Natural killer cell (primary cell): ENCODE data around the gene CENPU. TPM values are rescaled to one million over a fixed set of nuclear protein-coding genes. Genes with fewer than 3 reads are reported as not detected.

Experiments used
- ATAC-seq, 3 donors: fragments of 150-1000 bp in 2 of 3; fragments of 200-7000 bp in 1 of 3; cut with Tn5 transposase; 1 replicate in 1 of 3; 2 replicates in 2 of 3; pipeline ENCODE4 v1.10.0; 2021; ENCODE audit warnings: mild to moderate bottlenecking in 2 of 3, moderate library complexity in 2 of 3
- DNase-seq, 2 donors: peaks; one replicate each; pipeline versions ENCODE4 v3.0.0 to v3.0.0-alpha.2; 2013 to 2021; ENCODE audit warnings: mixed read lengths in 1 of 2
- H3K27ac ChIP-seq: one replicate; pipeline ENCODE4 v1.5.1; 2013; ENCODE audit warnings: mild to moderate bottlenecking, low read length
- H3K27me3 ChIP-seq: one replicate; pipeline ENCODE4 v1.6.1; 2013; ENCODE audit warnings: low read length; ENCODE audit not compliant: control insufficient read depth, insufficient read depth
- H3K36me3 ChIP-seq: one replicate; pipeline ENCODE4 v1.6.1; 2013; ENCODE audit warnings: low read length; ENCODE audit not compliant: control insufficient read depth, insufficient read depth
- H3K4me1 ChIP-seq: one replicate; pipeline ENCODE4 v1.6.1; 2013; ENCODE audit warnings: low read length; ENCODE audit not compliant: control insufficient read depth, insufficient read depth
- H3K4me3 ChIP-seq: one replicate; pipeline ENCODE4 v1.5.1; 2013; ENCODE audit warnings: low read length
- H3K9me3 ChIP-seq: one replicate; pipeline ENCODE4 v1.6.1; 2013; ENCODE audit warnings: low read length; ENCODE audit not compliant: control insufficient read depth, insufficient read depth
- H3K27ac Mint-ChIP-seq, 2 donors: one replicate each; pipeline ENCODE4 v1.8.0; 2022; ENCODE audit warnings: mild to moderate bottlenecking in 2 of 2, mixed read lengths in 2 of 2, moderate library complexity in 1 of 2
- H3K27me3 Mint-ChIP-seq, 2 donors: one replicate each; pipeline ENCODE4 v1.8.0; 2022; ENCODE audit warnings: low read depth in 2 of 2, mixed read lengths in 2 of 2
- H3K36me3 Mint-ChIP-seq: one replicate; pipeline ENCODE4 v1.8.0; 2022; ENCODE audit warnings: mixed read lengths
- H3K4me1 Mint-ChIP-seq, 2 donors: one replicate each; pipeline ENCODE4 v1.8.0; 2022; ENCODE audit warnings: mixed read lengths in 2 of 2
- H3K4me3 Mint-ChIP-seq: one replicate; pipeline ENCODE4 v1.8.0; 2022; ENCODE audit warnings: mild to moderate bottlenecking, moderate library complexity, mixed read lengths
- H3K9me3 Mint-ChIP-seq, 2 donors: one replicate each; pipeline ENCODE4 v1.8.0; 2022; ENCODE audit warnings: mixed read lengths in 2 of 2
- CTCF ChIP-seq: fragments of 200-600 bp; IDR thresholded peaks from one replicate; pipeline ENCODE4 v1.8.0; 2022; ENCODE audit warnings: antibody characterized with exemption
- WGBS: methylation state at CpG from one replicate; pipeline ENCODE4 v1.1.7; 2013; ENCODE audit warnings: missing lambda C conversion rate; ENCODE audit not compliant: insufficient coverage; 5-methylcytosine and 5-hydroxymethylcytosine counted together
- intact Hi-C: fragments of 100-400 bp; cut with micrococcal nuclease; formaldehyde crosslinking; loops from one replicate; pipeline ENCODE4 v1.14.2; 2022
- total RNA-seq, 4 donors: library from RNA; stranded (reverse); fragments of 120-200 nt in 1 of 4; gene quantifications; one replicate each; pipeline versions ENCODE4 v1.2.3 to v1.2.4, GENCODE V29; 2013 to 2022

The CENPU gene
- total RNA-seq, 3 donors from 2014 or later (not counting 1 experiment from before 2014, with no cell fraction given): 6.5 to 12.1 (median 10.3) TPM

- H3K9me3 ChIP-seq: no peaks in the 10 kb centered on the region
- no peaks in the 10 kb centered on the region for H3K27me3 Mint-ChIP-seq
- WGBS: 39% methylated on average over 5 of the region's 5 CpGs
- no peaks in the 10 kb centered on the region for H3K27me3 ChIP-seq
- peaks cover 15% of the 10 kb centered on the region for H3K36me3 ChIP-seq
- TF ChIP-seq CTCF: no peak
- peaks cover 13% of the 10 kb centered on the region for H3K4me1 ChIP-seq
- DNase-seq (peak in 1 of 2 donors; percentile 82), ATAC-seq (peak; percentile 84 to 96 (median 89))
- H3K36me3 Mint-ChIP-seq: peaks cover 11% of the 10 kb centered on the region
- no peak overlapping the region for H3K4me3 ChIP-seq
- peak overlapping the region; percentile 58 for H3K27ac ChIP-seq
- intact Hi-C loops: no loop called here
- peaks cover 7 to 10% of the 10 kb centered on the region in 2 donors for H3K4me1 Mint-ChIP-seq
- H3K4me3 Mint-ChIP-seq: peak overlapping the region; percentile 21
- peak overlapping the region; percentile 59 to 84 for H3K27ac Mint-ChIP-seq
- H3K9me3 Mint-ChIP-seq: no peaks in the 10 kb centered on the region
These were observed 28.2 kb upstream of the CENPU start for GRCh38 chr4:184762100-184762499.

GRCh38 chr4:184760681-184761080 is 26.8 kb upstream of the CENPU start:
- TF ChIP-seq CTCF: no peak
- H3K27ac ChIP-seq: no peak overlapping the region
- H3K9me3 ChIP-seq: no peaks in the 10 kb centered on the region
- Mint-ChIP-seq H3K27ac (no peak overlapping the region), H3K4me3 (no peak overlapping the region), H3K36me3 (peaks cover 23% of the 10 kb centered on the region), H3K9me3 (no peaks in the 10 kb centered on the region), H3K4me1 (peaks cover 7 to 10% of the 10 kb centered on the region in 2 donors), H3K27me3 (no peaks in the 10 kb centered on the region)
- no peaks in the 10 kb centered on the region for H3K27me3 ChIP-seq
- ATAC-seq (no peak), DNase-seq (no peak)
- 98% methylated on average over 5 of the region's 5 CpGs for WGBS
- intact Hi-C loops: no loop called here
- peaks cover 13% of the 10 kb centered on the region for H3K4me1 ChIP-seq
- H3K36me3 ChIP-seq: peaks cover 13% of the 10 kb centered on the region
- no peak overlapping the region for H3K4me3 ChIP-seq

- H3K27me3 Mint-ChIP-seq: no peaks in the 10 kb centered on the region
- no peaks in the 10 kb centered on the region for H3K9me3 Mint-ChIP-seq
- Histone ChIP-seq H3K4me1 (peaks cover 13% of the 10 kb centered on the region), H3K27me3 (no peaks in the 10 kb centered on the region), H3K27ac (no peak overlapping the region), H3K4me3 (no peak overlapping the region), H3K9me3 (no peaks in the 10 kb centered on the region), H3K36me3 (peaks cover 11% of the 10 kb centered on the region)
- intact Hi-C loops: no loop called here
- H3K36me3 Mint-ChIP-seq: peaks cover 23% of the 10 kb centered on the region
- no peak for TF ChIP-seq CTCF
- DNase-seq: no peak
- no peak overlapping the region for H3K27ac Mint-ChIP-seq
- H3K4me1 Mint-ChIP-seq: peaks cover 7 to 10% of the 10 kb centered on the region in 2 donors
- no peak overlapping the region for H3K4me3 Mint-ChIP-seq
- ATAC-seq: no peak
- 73% methylated on average over 1 of the region's 2 CpGs for WGBS
These were observed 23.9 kb upstream of the CENPU start for GRCh38 chr4:184757810-184758209.

- no peak overlapping the region for H3K27ac ChIP-seq
- H3K9me3 ChIP-seq: no peaks in the 10 kb centered on the region
- Mint-ChIP-seq H3K36me3 (peaks cover 23% of the 10 kb centered on the region), H3K27me3 (peaks cover 2 to 5% of the 10 kb centered on the region in 2 donors), H3K4me1 (peaks cover 0 to 4% of the 10 kb centered on the region in 2 donors), H3K27ac (no peak overlapping the region), H3K9me3 (no peaks in the 10 kb centered on the region), H3K4me3 (no peak overlapping the region)
- peaks cover under 1% of the 10 kb centered on the region for H3K4me1 ChIP-seq
- H3K4me3 ChIP-seq: no peak overlapping the region
- ATAC-seq (no peak), DNase-seq (no peak)
- intact Hi-C loops: no loop called here
- no peaks in the 10 kb centered on the region for H3K27me3 ChIP-seq
- TF ChIP-seq CTCF: no peak
- peaks cover 11% of the 10 kb centered on the region for H3K36me3 ChIP-seq
- 93% methylated on average over 6 of the region's 6 CpGs for WGBS
These were observed 22.5 kb upstream of the CENPU start for GRCh38 chr4:184756399-184756798.
